Stimulated activated naive B cell treated with anti-CD40 and anti-IgM and Interleukin-4, amounts not matched to agents 10 μg/mL and 1 μg/mL and 100 μg/mL, for 72 hours (primary cell): ENCODE results near the gene POM121C.
"Not testable (repeated sequence)": the region's sequence is repeated elsewhere in the genome, so short reads cannot be mapped to it uniquely, and the experiment has no call there.

Experiments used
- ATAC-seq, 2 donors: fragments of 150-1000 bp; cut with Tn5 transposase; replicated peaks; 2 replicates each; pipeline ENCODE4 v1.10.0; 2021; ENCODE audit warnings: moderate library complexity in 1 of 2
- DNase-seq: peaks from one replicate; pipeline ENCODE4 v3.0.0; 2021
- H3K27ac Mint-ChIP-seq: one replicate; pipeline ENCODE4 v1.8.0; 2022; ENCODE audit warnings: mild to moderate bottlenecking, mixed read lengths
- H3K27me3 Mint-ChIP-seq, 2 donors: one replicate each; pipeline ENCODE4 v1.8.0; 2022; ENCODE audit warnings: mixed read lengths in 2 of 2
- H3K36me3 Mint-ChIP-seq, 2 donors: one replicate each; pipeline ENCODE4 v1.8.0; 2022; ENCODE audit warnings: mixed read lengths in 2 of 2, mild to moderate bottlenecking in 1 of 2
- H3K4me1 Mint-ChIP-seq, 2 donors: one replicate each; pipeline ENCODE4 v1.8.0; 2022; ENCODE audit warnings: mixed read lengths in 2 of 2, mild to moderate bottlenecking in 1 of 2
- H3K4me3 Mint-ChIP-seq, 2 donors: one replicate each; pipeline ENCODE4 v1.8.0; 2022; ENCODE audit warnings: mild to moderate bottlenecking in 2 of 2, mixed read lengths in 2 of 2, moderate library complexity in 1 of 2
- H3K9me3 Mint-ChIP-seq, 2 donors: one replicate each; pipeline ENCODE4 v1.8.0; 2022; ENCODE audit warnings: mixed read lengths in 2 of 2, mild to moderate bottlenecking in 1 of 2

POM121C gene

DNA sequence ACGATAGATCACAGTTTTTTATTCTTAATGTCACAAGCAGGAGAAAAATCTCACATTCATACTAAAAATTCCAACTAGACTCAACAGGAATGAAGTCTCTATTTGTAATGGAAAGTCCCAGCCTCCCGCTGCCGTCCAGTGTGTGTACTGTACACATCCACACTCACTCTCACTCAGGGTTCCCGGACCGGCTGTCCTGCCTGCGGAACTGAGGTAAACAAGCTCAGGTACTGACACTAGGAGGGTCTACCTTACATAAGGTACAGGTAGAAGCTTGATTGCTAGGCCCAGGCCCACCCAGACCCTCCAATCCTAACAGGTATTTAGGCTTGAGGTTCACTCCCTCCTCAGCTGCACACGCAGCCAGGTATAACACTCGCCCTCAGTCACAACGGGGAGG lies 69.3 kb downstream of the POM121C start:
- H3K4me3 Mint-ChIP-seq, ATAC-seq, H3K4me1 Mint-ChIP-seq, H3K9me3 Mint-ChIP-seq, H3K27me3 Mint-ChIP-seq, H3K27ac Mint-ChIP-seq, DNase-seq: not testable (repeated sequence)
- H3K36me3 Mint-ChIP-seq, result peaks cover 13 to 14% of the 10 kb centered on the region in 2 donors

GRCh38 chr7:75415829-75416373 lies 70.2 kb downstream of the POM121C start:
- not testable (repeated sequence) for H3K4me3 Mint-ChIP-seq, H3K4me1 Mint-ChIP-seq, H3K27me3 Mint-ChIP-seq, DNase-seq, ATAC-seq, H3K9me3 Mint-ChIP-seq
- H3K27ac Mint-ChIP-seq, result peak overlapping the region; percentile 56
- H3K36me3 Mint-ChIP-seq, result peaks cover 13% of the 10 kb centered on the region in 2 donors

- H3K27ac Mint-ChIP-seq, result peak overlapping the region; percentile 56
- not testable (repeated sequence) for ATAC-seq
These were observed 70.7 kb downstream of the POM121C start for GRCh38 chr7:75415428-75415817.

DNA sequence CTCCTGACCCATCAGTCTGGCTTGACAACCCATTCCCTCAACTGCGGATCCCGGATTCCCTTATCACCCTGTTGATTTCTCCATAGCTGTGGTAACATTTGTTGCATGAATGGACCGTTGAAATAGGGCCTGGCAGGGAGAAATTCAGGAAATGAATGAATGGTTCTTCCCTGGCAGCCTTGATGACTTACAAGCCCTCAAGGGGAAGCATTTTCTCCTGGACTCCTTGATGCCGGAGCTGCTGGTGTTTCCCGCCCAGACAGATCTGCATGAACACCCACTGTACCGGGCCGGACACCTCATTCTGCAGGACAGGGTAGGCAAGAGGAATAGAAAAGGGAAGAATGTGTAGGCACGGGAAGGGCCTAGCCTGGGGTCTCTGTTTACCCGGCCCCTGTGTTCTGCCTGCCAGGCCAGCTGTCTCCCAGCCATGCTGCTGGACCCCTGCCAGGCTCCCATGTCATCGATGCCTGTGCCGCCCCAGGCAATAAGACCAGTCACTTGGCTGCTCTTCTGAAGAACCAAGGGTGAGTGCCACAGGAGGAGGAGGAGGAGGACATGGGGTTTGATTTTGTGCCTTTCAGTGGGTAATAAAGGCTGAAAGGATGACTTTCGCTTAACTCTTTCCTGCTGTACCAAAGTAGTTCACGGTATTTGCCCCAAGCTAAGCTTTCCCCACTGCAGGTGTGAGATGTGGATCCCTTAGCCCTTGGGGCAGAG lies 71.2 kb downstream of the POM121C start:
- not testable (repeated sequence) for H3K36me3 Mint-ChIP-seq, DNase-seq, ATAC-seq, H3K4me1 Mint-ChIP-seq, H3K27me3 Mint-ChIP-seq, H3K4me3 Mint-ChIP-seq, H3K27ac Mint-ChIP-seq, H3K9me3 Mint-ChIP-seq

More at GRCh38 chr7:75415428-75415817, 70.7 kb downstream of the POM121C start:
- not testable (repeated sequence) for H3K27me3 Mint-ChIP-seq, H3K4me3 Mint-ChIP-seq, H3K4me1 Mint-ChIP-seq, DNase-seq, H3K9me3 Mint-ChIP-seq
- peaks cover 11% of the 10 kb centered on the region in 2 donors for H3K36me3 Mint-ChIP-seq

GRCh38 chr7:75414204-75414603 lies 71.9 kb downstream of the POM121C start:
- H3K27ac Mint-ChIP-seq, H3K9me3 Mint-ChIP-seq, H3K4me3 Mint-ChIP-seq, H3K27me3 Mint-ChIP-seq, H3K4me1 Mint-ChIP-seq, DNase-seq, H3K36me3 Mint-ChIP-seq: not testable (repeated sequence)
- ATAC-seq, result peak; percentile 30 to 38

DNA sequence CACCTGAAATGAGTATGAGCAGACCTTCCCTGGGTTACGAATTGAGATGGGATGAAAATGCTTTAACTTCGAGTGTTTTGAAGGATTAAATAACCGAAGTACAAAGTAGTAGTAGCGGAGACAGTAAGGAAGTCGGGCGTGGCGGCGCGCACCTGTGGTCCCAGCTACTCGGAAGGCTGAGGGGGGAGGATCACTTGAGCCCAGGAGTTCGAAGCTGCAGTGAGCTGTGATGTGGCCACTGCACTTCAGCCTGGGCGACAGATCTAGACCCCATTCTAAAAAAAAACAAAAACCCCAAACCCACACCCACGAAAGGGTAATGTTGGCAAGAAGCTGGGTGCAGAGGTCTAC lies 75.3 kb downstream of the POM121C start:
- not testable (repeated sequence) for H3K4me1 Mint-ChIP-seq, H3K27ac Mint-ChIP-seq, H3K36me3 Mint-ChIP-seq, H3K9me3 Mint-ChIP-seq, H3K27me3 Mint-ChIP-seq, DNase-seq, H3K4me3 Mint-ChIP-seq
- ATAC-seq, result peak; percentile 8 to 16

DNA sequence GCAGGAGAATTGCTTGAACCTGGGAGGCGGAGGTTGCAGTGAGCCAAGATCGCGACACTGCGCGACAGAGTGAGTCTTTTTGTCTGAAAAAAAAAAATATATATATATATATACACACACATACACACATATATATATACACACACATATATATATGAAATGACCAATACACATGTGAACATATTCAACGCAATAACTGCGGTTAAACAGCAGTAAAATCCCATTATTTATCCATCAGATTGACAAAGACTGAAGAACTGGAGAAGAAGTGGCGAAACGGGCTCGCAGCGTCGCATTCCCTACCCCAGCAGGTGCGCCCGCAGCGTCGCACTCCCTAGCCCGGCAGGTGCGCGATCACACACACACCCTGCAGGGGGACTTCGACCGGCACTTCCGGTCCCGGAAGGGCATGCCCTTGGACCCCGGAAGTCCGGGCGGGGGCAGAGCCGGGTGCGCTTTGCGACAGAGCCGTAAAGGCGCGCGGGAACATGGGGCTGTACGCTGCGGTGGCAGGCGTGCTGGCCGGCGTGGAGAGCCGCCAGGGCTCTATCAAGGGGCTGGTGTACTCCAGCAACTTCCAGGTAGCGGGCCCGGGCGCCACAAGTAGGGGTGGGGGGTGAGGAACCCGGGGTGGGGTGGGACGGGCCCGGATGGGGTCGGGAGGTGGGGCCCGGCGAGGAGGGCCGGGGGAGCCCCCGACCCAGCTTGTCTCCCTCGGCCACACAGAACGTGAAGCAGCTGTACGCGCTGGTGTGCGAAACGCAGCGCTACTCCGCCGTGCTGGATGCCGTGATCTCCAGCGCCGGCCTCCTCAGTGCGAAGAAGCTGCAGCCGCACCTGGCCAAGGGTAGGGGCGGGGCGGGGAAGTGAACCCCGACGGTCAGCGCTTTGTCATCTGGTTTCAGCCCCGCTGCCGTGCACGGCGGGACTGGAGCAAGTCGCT lies 75.9 kb downstream of the POM121C start:
- DNase-seq, H3K36me3 Mint-ChIP-seq, H3K9me3 Mint-ChIP-seq, H3K4me1 Mint-ChIP-seq, H3K27me3 Mint-ChIP-seq: not testable (repeated sequence)
- Mint-ChIP-seq H3K27ac (peak overlapping the region; percentile 37), H3K4me3 (peak overlapping the region; percentile 46 to 48)
- peak; percentile 94 to 95 for ATAC-seq

GRCh38 chr7:75404663-75405062 lies 81.4 kb downstream of the POM121C start:
- H3K27me3 Mint-ChIP-seq, DNase-seq, H3K4me1 Mint-ChIP-seq, H3K9me3 Mint-ChIP-seq, H3K27ac Mint-ChIP-seq, H3K4me3 Mint-ChIP-seq, H3K36me3 Mint-ChIP-seq: not testable (repeated sequence)
- ATAC-seq, result peak; percentile 35 to 41

GRCh38 chr7:75403455-75404443 lies 82.3 kb downstream of the POM121C start:
- H3K4me3 Mint-ChIP-seq, H3K4me1 Mint-ChIP-seq, H3K9me3 Mint-ChIP-seq: not testable (repeated sequence)

GRCh38 chr7:75400575-75400974 lies 85.5 kb downstream of the POM121C start:
- not testable (repeated sequence) for H3K4me1 Mint-ChIP-seq, H3K9me3 Mint-ChIP-seq, H3K27me3 Mint-ChIP-seq, H3K4me3 Mint-ChIP-seq, H3K36me3 Mint-ChIP-seq, H3K27ac Mint-ChIP-seq, DNase-seq
- ATAC-seq, result peak; percentile 27 to 44

More at GRCh38 chr7:75403455-75404443, 82.3 kb downstream of the POM121C start:
- ATAC-seq, H3K27me3 Mint-ChIP-seq, H3K36me3 Mint-ChIP-seq, DNase-seq, H3K27ac Mint-ChIP-seq: not testable (repeated sequence)

GRCh38 chr7:75398771-75399700 lies 87.1 kb downstream of the POM121C start:
- H3K4me1 Mint-ChIP-seq, result not testable (repeated sequence)

GRCh38 chr7:75397865-75398264 lies 88.2 kb downstream of the POM121C start:
- DNase-seq, H3K9me3 Mint-ChIP-seq, H3K4me3 Mint-ChIP-seq, H3K36me3 Mint-ChIP-seq, H3K4me1 Mint-ChIP-seq, H3K27ac Mint-ChIP-seq, H3K27me3 Mint-ChIP-seq, ATAC-seq: not testable (repeated sequence)

More at GRCh38 chr7:75398771-75399700, 87.1 kb downstream of the POM121C start:
- not testable (repeated sequence) for H3K9me3 Mint-ChIP-seq, H3K27ac Mint-ChIP-seq, H3K27me3 Mint-ChIP-seq, H3K4me3 Mint-ChIP-seq, H3K36me3 Mint-ChIP-seq, DNase-seq
- peak; percentile 75 to 76 for ATAC-seq

DNA sequence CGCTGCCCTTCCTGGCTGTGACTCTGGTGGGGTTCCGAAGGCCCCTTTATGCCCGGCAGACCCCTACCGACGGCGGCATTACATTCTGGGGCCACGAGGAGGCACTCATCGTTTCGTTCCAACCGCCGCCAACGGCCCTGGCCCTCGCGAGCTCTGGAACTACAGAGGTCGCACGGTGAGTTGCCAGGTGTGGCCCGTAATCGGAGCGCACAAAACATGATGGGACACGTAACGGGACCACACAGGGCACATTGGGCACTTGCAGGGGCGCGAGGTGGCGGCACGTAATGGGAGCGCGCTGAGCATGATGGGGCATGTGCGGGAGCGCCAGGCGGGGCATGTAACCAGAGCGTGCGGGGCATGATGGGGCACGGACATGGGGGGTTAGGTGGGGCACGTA lies 90.8 kb downstream of the POM121C start, which contains the start of gene TRIM73:
Gene TRIM73, plus strand, starts transcription at position 301 of the 400 bp plus-strand sequence. CDS start 3,305 bp downstream, outside the sequence.
- H3K27ac Mint-ChIP-seq, H3K4me3 Mint-ChIP-seq, H3K36me3 Mint-ChIP-seq, DNase-seq, H3K4me1 Mint-ChIP-seq, H3K9me3 Mint-ChIP-seq, ATAC-seq, H3K27me3 Mint-ChIP-seq: not testable (repeated sequence)
